Keratinocyte (primary cell): Measurements from ENCODE around the gene STX10. TPM values are rescaled to one million over a fixed set of nuclear protein-coding genes. Genes with fewer than 3 reads are reported as not detected.

Experiments used
- DNase-seq: peaks from one replicate; pipeline ENCODE4 v3.0.0-alpha.2; 2011; ENCODE audit warnings: low read depth, missing footprints, low spot score
- FAIRE-seq: peaks from 2 replicates; lab custom pipeline; 2011; peaks lifted over from hg19 to GRCh38; lab: Jason Lieb, UNC
- H2AFZ ChIP-seq: 2 replicates; pipeline ENCODE4 v1.6.0; 2012; ENCODE audit warnings: low read length, control low read depth, inconsistent platforms; ENCODE audit not compliant: control insufficient read depth
- H3K27ac ChIP-seq: 2 replicates; pipeline ENCODE4 v1.5.1; 2011; ENCODE audit warnings: low read length; ENCODE audit not compliant: control insufficient read depth, insufficient read depth
- H3K27me3 ChIP-seq: 3 replicates; pipeline ENCODE4 v1.6.0; 2011; ENCODE audit warnings: low read length; ENCODE audit not compliant: control insufficient read depth, insufficient read depth; ENCODE audit errors: extremely low read depth
- H3K36me3 ChIP-seq, 2 experiments: 2 replicates in 1 of 2; 3 replicates in 1 of 2; pipeline ENCODE4 v1.5.1; 2011; ENCODE audit warnings: low read length in 2 of 2, mild to moderate bottlenecking in 1 of 2; ENCODE audit not compliant: control insufficient read depth in 2 of 2, insufficient read depth in 2 of 2; ENCODE audit errors: extremely low read depth in 1 of 2
- H3K4me1 ChIP-seq: 3 replicates; pipeline ENCODE4 v1.5.1; 2011; ENCODE audit warnings: low read length; ENCODE audit not compliant: control insufficient read depth, insufficient read depth; ENCODE audit errors: extremely low read depth
- H3K4me2 ChIP-seq: 3 replicates; pipeline ENCODE4 v1.6.0; 2011; ENCODE audit warnings: low read depth, low read length; ENCODE audit not compliant: control insufficient read depth, insufficient read depth; ENCODE audit errors: extremely low read depth
- H3K4me3 ChIP-seq, 3 experiments: fragments of 200-600 bp in 1 of 3; sonication (generic) in 1 of 3; 2 replicates in 2 of 3; 3 replicates in 1 of 3; pipeline ENCODE4 v1.5.1; 2011 to 2016; ENCODE audit warnings: low read length in 3 of 3, mild to moderate bottlenecking in 3 of 3, control low read depth in 2 of 3, inconsistent platforms in 1 of 3, low read depth in 1 of 3, mixed read lengths in 1 of 3, mixed run types in 1 of 3, moderate library complexity in 1 of 3; ENCODE audit not compliant: control insufficient read depth in 2 of 3, insufficient read depth in 2 of 3; ENCODE audit errors: extremely low read depth in 1 of 3
- H3K79me2 ChIP-seq: 2 replicates; pipeline ENCODE4 v1.6.0; 2012; ENCODE audit warnings: low read length; ENCODE audit not compliant: control insufficient read depth, insufficient read depth
- H3K9ac ChIP-seq: 3 replicates; pipeline ENCODE4 v1.6.0; 2011; ENCODE audit warnings: low read length; ENCODE audit not compliant: control insufficient read depth, insufficient read depth; ENCODE audit errors: extremely low read depth
- H3K9me1 ChIP-seq: 3 replicates; pipeline ENCODE4 v1.6.0; 2011; ENCODE audit warnings: low read length; ENCODE audit not compliant: control insufficient read depth, insufficient read depth; ENCODE audit errors: extremely low read depth
- H3K9me3 ChIP-seq: 2 replicates; pipeline ENCODE4 v1.5.1; 2012; ENCODE audit warnings: low read depth, low read length; ENCODE audit not compliant: control insufficient read depth
- H4K20me1 ChIP-seq: 3 replicates; pipeline ENCODE4 v1.6.0; 2011; ENCODE audit warnings: low read length; ENCODE audit not compliant: control insufficient read depth, insufficient read depth; ENCODE audit errors: extremely low read depth
- EZH2 ChIP-seq: IDR thresholded peaks from one replicate; pipeline ENCODE4 v1.6.1; 2012; ENCODE audit warnings: inconsistent platforms, mild to moderate bottlenecking, low read length, moderate library complexity
- dilution Hi-C: fragments of 300-500 bp; cut with MboI; formaldehyde crosslinking; loops from one replicate; pipeline ENCODE4 v1.7.0; 2020; ENCODE audit warnings: low sequenced_read_pairs; ENCODE audit not compliant: extremely low pct_ligation_motif_present
- polyA plus RNA-seq, 5 experiments: library from polyadenylated mRNA; depleted of rRNA in 3 of 5; stranded (reverse) in 3 of 5; stranded (forward) in 1 of 5; unstranded in 1 of 5; fragments of >200 nt; gene quantifications; 1 replicate in 1 of 5; 2 replicates in 3 of 5; 3 replicates in 1 of 5; pipeline versions ENCODE4 v1.2.1 to v1.2.3, GENCODE V29; 2011 to 2012; ENCODE audit warnings: missing spikeins in 2 of 5, low read depth in 1 of 5, low replicate concordance in 1 of 5
- TF ChIP-seq, protein P1 (sequence below), 3 experiments: IDR thresholded peaks in 1 of 3; conservative IDR thresholded peaks in 1 of 3; optimal IDR thresholded peaks in 1 of 3; 2 replicates in 2 of 3; 3 replicates in 1 of 3; pipeline versions ENCODE3 to v1.5.1; 2011; ENCODE audit warnings: low read length in 3 of 3, mild to moderate bottlenecking in 3 of 3, moderate library complexity in 2 of 3, control low read depth in 1 of 3, inconsistent platforms in 1 of 3; ENCODE audit not compliant: insufficient read depth in 2 of 3; ENCODE audit errors: extremely low read depth in 1 of 3

Gene STX10
- polyA plus RNA-seq, 1 donor (not counting 4 experiments of a cell fraction or from before 2014, with no cell fraction given), result 65.2 TPM

DNA sequence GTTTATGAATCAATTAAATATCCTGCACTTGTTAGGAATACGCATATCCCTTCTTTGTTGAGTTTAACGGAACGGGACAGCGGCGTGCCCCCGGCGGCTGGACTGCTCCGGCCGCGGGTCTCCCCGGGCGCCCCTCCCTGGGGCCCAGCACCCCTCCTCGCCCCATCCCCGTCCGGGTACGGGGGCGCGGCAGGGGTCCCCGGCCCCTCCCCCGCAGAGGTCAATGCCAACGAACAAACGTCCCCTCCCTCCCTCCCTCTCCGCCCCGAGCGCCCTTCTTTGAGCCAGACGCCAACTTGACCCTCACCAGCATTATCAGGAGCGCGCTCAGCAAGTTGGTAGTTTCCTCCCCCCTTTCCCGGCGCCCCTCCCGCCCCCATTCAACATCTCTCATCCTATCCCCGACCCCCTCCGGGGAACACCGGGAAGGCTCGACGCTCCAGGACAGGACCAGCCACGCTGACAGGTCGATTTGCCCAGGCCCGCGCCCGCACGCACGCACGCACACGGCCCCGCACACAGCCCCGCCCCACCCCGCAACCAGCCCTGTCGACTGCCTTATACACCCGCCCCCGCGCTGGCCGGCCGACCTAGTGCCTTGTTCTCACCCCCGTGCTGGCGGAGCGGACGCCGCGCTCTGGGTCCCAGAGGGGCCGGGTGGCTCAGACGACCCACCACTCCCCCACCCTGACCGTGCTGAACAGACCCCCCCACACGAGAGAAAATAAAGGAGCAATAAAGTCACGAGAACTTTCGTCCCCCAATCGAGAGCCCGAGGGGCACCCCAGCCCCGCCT is 52.5 kb downstream of the STX10 start:
- FAIRE-seq, result no peak
- Histone ChIP-seq H3K4me3 (no peak overlapping the region), H3K27me3 (no peaks in the 10 kb centered on the region), H2AFZ (no peak overlapping the region), H3K9ac (no peak overlapping the region), H3K4me1 (peaks cover 10% of the 10 kb centered on the region), H3K9me1 (no peaks in the 10 kb centered on the region), H3K36me3 (peaks cover 0 to 2% of the 10 kb centered on the region in 2 experiments), H4K20me1 (no peaks in the 10 kb centered on the region), H3K79me2 (no peaks in the 10 kb centered on the region), H3K27ac (no peak overlapping the region), H3K9me3 (no peaks in the 10 kb centered on the region), H3K4me2 (no peak overlapping the region)
- TF ChIP-seq EZH2, result no peak
- TF ChIP-seq, protein P1, sequence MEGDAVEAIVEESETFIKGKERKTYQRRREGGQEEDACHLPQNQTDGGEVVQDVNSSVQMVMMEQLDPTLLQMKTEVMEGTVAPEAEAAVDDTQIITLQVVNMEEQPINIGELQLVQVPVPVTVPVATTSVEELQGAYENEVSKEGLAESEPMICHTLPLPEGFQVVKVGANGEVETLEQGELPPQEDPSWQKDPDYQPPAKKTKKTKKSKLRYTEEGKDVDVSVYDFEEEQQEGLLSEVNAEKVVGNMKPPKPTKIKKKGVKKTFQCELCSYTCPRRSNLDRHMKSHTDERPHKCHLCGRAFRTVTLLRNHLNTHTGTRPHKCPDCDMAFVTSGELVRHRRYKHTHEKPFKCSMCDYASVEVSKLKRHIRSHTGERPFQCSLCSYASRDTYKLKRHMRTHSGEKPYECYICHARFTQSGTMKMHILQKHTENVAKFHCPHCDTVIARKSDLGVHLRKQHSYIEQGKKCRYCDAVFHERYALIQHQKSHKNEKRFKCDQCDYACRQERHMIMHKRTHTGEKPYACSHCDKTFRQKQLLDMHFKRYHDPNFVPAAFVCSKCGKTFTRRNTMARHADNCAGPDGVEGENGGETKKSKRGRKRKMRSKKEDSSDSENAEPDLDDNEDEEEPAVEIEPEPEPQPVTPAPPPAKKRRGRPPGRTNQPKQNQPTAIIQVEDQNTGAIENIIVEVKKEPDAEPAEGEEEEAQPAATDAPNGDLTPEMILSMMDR (optimal IDR thresholded peaks at IDR 0.05 in 1 of 3, IDR thresholded peaks at IDR 0.05 in 1 of 3, conservative IDR thresholded peaks at IDR 0.05 in 1 of 3; ENCODE audit: extremely low read depth in 1 of 3, insufficient read depth in 2 of 3, low read length in 3 of 3), result no peak
- DNase-seq, result no peak
- dilution Hi-C loops, result no loop called here

GRCh38 chr19:13097033-13097462 is 53.1 kb downstream of the STX10 start:
- no peaks in the 10 kb centered on the region for H3K9me3 ChIP-seq
- H3K9me1 ChIP-seq, result no peaks in the 10 kb centered on the region
- H3K27ac ChIP-seq, result no peak overlapping the region
- no peaks in the 10 kb centered on the region for H4K20me1 ChIP-seq
- H3K4me1 ChIP-seq, result peaks cover 6% of the 10 kb centered on the region
- H3K27me3 ChIP-seq, result no peaks in the 10 kb centered on the region
- no peak overlapping the region for H3K4me3 ChIP-seq
- DNase-seq, result no peak
- no peak overlapping the region for H3K4me2 ChIP-seq
- no peaks in the 10 kb centered on the region for H3K79me2 ChIP-seq
- dilution Hi-C loops, result no loop called here
- TF ChIP-seq, protein P1 (optimal IDR thresholded peaks at IDR 0.05 in 1 of 3, IDR thresholded peaks at IDR 0.05 in 1 of 3, conservative IDR thresholded peaks at IDR 0.05 in 1 of 3; ENCODE audit: extremely low read depth in 1 of 3, insufficient read depth in 2 of 3, low read length in 3 of 3), result no peak
- TF ChIP-seq EZH2, result no peak
- no peak overlapping the region for H2AFZ ChIP-seq
- FAIRE-seq, result no peak
- H3K36me3 ChIP-seq, result peaks cover 0 to 2% of the 10 kb centered on the region in 2 experiments
- H3K9ac ChIP-seq, result no peak overlapping the region
